Epidermal melanocyte (primary cell): ENCODE results near the gene ATG16L2.
"Not testable (repeated sequence)": the region's sequence is repeated elsewhere in the genome, so short reads cannot be mapped to it uniquely, and the experiment has no call there.

Source experiments
- DNase-seq: peaks from one replicate; pipeline ENCODE4 v3.0.0; 2011; ENCODE audit warnings: low spot score; ENCODE audit not compliant: insufficient read length

Gene ATG16L2

GRCh38 chr11:72842653-72843330 is 28.6 kb downstream of the ATG16L2 start:
- DNase-seq, result no peak

GRCh38 chr11:72844356-72844755 is 30.1 kb downstream of the ATG16L2 start:
- peak; percentile 84 for DNase-seq

DNA sequence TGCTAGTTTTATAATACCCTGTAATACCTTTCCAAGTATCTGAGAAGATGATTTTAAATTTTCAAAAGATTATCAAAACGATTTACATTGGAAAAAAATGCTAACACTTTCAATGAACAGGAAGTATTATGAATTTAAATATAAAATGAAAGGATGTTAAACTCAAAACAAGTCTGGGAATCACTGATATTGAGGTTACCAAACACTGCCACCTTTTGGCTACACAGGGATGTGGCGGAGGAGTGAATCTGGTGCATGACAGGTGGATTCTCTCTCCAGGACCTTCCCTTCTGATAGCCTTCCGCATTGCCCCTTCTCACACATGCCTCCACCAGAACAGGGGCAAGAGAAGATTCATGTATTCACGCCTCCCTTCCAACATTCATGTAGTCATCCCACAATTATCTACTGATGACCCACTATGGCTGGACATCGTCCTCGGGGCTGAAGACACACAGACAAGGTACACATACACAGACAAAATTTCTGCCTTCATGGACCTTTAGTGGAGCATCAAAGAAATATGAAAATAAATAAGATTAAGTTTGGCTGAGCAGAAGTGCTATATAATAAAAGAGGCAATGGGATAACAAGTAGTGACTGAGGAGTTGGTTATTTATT is 34.7 kb downstream of the ATG16L2 start:
- DNase-seq, result no peak

DNA sequence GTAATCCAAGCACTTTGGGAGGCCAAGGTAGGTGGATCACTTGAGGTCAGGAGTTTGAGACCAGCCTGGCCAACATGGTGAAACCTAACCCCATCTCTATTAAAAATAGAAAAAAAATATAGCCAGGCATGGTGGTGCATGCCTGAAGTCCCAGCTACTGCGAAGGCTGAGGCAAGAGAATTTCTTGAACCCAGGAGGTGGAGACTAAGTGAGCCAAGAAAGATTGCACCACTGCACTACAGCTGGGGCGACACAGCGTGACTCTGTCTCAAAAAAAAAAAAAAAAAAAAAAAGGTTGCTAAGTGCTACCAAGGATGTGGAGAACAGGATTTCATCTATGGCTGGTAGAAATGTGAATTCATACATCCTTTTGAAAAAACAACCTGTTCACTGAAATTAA is 36.6 kb downstream of the ATG16L2 start:
- DNase-seq, result no peak

DNA sequence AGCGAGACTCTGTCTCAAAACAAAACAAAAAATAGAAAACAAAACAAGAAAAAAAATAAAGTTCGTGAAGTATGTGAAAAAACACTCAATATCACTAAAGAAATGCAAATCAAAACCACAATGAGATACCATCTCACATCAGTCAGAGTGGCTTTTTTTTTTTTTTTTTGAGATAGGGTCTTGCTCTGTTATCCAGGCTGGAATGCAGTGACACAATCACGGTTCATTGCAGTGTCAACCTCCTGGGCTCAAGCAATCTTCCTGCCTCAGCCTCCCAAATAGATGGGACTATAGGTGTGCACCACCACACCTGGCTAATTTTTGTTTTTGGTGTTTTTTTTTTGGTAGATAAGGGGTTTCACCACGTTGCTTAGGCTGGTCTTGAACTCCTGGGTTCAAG is 37.5 kb downstream of the ATG16L2 start:
- no peak for DNase-seq

GRCh38 chr11:72856065-72856464 is 41.9 kb downstream of the ATG16L2 start:
- DNase-seq, result no peak

DNA sequence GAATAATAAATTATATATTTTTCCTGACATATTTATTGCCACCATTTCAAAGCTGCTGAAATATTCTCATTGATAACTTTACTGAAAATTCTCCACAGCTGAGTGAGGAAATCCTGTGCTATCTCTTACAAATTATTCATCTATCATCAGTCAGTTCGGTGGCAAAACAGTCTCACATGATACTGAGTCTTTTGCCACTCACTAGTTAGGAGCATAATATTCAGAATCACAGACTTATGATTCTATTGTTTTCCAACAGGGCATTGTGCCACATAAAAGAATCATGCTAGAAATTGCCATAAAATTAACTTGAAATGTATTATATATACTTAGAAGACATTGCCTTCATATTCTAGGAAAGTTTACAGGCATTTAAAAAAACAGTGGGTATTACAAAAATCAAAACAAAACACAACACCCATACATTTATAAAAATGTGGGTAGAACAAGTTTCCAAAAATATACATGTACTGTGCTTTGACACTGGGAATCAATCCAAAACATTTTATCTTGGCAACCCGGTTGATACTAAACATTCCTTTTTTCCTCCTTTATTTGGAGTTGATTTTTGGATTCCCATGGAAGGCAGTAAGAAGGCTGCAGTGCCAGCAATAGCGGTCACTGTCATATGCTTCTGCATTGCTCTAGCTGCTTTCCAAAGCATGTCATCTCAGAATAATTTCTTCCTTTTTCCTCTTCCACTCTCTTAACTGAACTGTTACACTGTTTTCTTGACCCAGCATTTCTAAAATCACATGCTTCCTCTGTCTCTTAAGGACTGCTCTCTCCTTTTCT is 42.5 kb downstream of the ATG16L2 start:
- DNase-seq, result no peak

- not testable (repeated sequence) for DNase-seq
Measured at GRCh38 chr11:72858267-72858666, 44.1 kb downstream of the ATG16L2 start.

DNA sequence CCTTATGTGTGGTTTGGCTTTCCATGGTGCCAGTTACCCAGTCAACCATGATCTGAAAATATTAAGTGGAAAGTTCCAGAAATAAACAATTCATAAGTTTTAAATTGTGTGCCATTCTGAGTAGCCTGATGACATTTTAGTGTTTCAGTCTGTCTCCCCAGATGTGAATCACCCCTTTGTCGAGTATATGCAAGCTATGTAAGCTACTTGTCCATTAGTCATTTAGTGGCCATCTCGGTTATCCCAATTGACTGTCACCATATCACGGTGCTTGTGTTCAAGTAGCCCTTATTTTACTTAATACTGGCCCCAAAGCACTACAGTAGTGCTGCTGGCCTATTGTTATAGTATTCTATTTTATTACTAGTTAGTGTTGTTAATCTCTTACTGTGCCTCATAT is 44.9 kb downstream of the ATG16L2 start:
- no peak for DNase-seq

GRCh38 chr11:72860010-72860409 is 45.8 kb downstream of the ATG16L2 start:
- no peak for DNase-seq

DNA sequence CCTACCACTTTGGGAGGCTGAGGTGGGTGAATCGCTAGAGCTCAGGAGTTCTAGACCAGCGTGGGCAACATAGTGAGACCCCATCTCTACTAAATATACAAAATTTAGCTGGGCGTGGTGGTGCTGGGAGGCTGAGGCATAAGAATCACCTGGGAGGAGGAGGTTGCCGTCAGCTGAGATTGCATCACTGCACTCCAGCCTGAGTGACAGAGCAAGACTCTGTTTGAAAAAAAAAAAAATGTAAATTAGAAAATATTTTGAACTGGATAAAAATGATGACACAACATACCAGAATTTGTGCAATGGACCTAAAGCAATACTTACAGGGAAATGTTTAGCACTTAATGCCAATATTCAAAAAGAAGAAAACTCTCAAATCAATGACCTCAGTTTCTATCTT is 46.4 kb downstream of the ATG16L2 start:
- no peak for DNase-seq

- no peak for DNase-seq
Measured at GRCh38 chr11:72863091-72863490, 48.9 kb downstream of the ATG16L2 start.

DNA sequence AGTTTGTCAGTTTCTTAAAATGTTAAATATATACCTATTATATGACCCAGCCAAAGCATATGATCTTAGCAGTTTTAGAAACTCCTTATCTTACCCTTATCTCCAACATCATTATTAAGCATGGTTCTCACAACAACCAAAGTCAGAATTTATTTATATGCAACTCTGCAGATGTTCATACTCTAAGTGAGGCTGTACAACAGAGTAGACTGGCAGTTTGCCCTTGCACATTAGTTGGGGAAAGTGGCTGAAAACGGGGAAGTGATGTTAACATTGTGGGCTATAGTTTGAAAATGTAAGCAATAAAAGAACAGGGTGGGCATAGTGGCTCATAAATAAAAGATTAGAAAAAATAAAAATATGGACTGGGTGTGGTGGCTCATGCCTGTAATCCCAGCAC is 49.7 kb downstream of the ATG16L2 start:
- DNase-seq, result no peak

- DNase-seq, result no peak
Measured at GRCh38 chr11:72864702-72865655, 50.8 kb downstream of the ATG16L2 start.

GRCh38 chr11:72867970-72868369 is 53.8 kb downstream of the ATG16L2 start:
- no peak for DNase-seq

DNA sequence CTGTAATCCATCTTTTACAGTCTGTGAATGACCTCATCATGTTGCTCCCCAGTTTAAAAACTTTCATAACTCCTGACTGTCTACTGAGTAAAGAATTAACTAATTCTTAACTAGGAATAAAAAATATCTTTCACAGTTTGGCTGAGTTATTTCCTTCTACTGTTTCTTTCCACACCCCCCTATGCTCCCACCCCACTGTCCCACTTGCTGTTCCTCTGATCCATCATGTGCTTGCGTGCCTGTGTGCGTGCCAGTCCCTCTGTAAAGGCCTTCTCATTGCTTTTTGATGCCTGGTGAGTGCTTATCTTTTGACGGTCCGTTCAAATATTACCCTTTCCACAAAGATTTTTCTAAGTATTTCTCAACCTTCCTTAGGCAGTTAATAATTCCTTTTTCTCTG is 55.6 kb downstream of the ATG16L2 start:
- DNase-seq, result no peak

GRCh38 chr11:72871119-72871518 is 56.9 kb downstream of the ATG16L2 start:
- DNase-seq, result no peak

GRCh38 chr11:72872012-72872411 is 57.8 kb downstream of the ATG16L2 start:
- DNase-seq, result no peak

- no peak for DNase-seq
Measured at GRCh38 chr11:72875736-72876135, 61.5 kb downstream of the ATG16L2 start.

DNA sequence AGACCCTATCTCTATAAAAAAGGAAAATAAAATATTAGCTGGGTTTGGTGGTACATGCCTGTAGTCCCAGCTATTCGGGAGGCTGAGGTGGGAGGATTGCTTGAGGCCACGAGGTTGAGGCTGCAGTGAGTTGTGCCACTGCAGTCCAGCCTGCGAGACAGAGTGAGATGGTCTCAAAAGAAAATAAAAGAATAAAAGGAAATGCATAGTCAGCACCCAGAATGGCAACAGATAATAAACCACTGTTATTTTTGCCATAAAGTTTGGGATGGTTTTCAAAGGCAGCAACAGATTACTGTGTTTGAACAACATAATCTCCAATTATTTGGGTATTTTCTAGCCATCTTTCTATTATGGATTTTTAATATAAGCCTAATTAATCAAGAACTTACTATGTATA is 61.9 kb downstream of the ATG16L2 start:
- no peak for DNase-seq
